H1 (cell line): ENCODE measurements around the gene FSTL4. TPM values are rescaled to one million over a fixed set of nuclear protein-coding genes. Genes with fewer than 3 reads are reported as not detected.

Experiments used
- CTCF ChIA-PET: fragments of 300-600 bp; sonication (Branson Sonifier 250); formaldehyde crosslinking; loops from one replicate; lab custom pipeline; 2021; ENCODE audit not compliant: partially characterized antibody; lab: Charles Lee
- POLR2A ChIA-PET: fragments of 300-600 bp; sonication (Branson Sonifier 250); formaldehyde crosslinking; loops from one replicate; lab custom pipeline; 2021; ENCODE audit warnings: inconsistent platforms; ENCODE audit not compliant: partially characterized antibody; lab: Charles Lee
- DNase-seq, 2 experiments: peaks; one replicate each; pipeline versions ENCODE4 v3.0.0 to v3.0.0-alpha.2; 2010 to 2022; ENCODE audit warnings: low spot score in 2 of 2, low read depth in 1 of 2, mixed read lengths in 1 of 2
- FAIRE-seq: peaks from 2 replicates; lab custom pipeline; 2011; peaks lifted over from hg19 to GRCh38; lab: Jason Lieb, UNC
- H2AFZ ChIP-seq: 2 replicates; pipeline ENCODE4 v1.8.1; 2012; ENCODE audit warnings: low read length, inconsistent platforms
- H2AK5ac ChIP-seq: 2 replicates; pipeline ENCODE4 v1.6.1; 2013; ENCODE audit warnings: low read depth, low read length
- H2BK120ac ChIP-seq: replicated peaks from 2 replicates; pipeline ENCODE3; 2013; ENCODE audit warnings: low read depth, low read length, inconsistent platforms
- H2BK12ac ChIP-seq: 2 replicates; pipeline ENCODE4 v1.6.1; 2013; ENCODE audit warnings: low read depth, low read length
- H2BK15ac ChIP-seq: 2 replicates; pipeline ENCODE4 v1.6.1; 2013; ENCODE audit warnings: low read length
- H2BK20ac ChIP-seq: 2 replicates; pipeline ENCODE4 v1.6.1; 2013; ENCODE audit warnings: low read length
- H2BK5ac ChIP-seq: 2 replicates; pipeline ENCODE4 v1.6.1; 2013; ENCODE audit warnings: low read depth, low read length
- H3K14ac ChIP-seq: 2 replicates; pipeline ENCODE4 v1.6.1; 2013; ENCODE audit warnings: inconsistent platforms; ENCODE audit not compliant: insufficient read length
- H3K18ac ChIP-seq: 2 replicates; pipeline ENCODE4 v1.6.1; 2013; ENCODE audit warnings: low read length; ENCODE audit errors: extremely low read depth
- H3K23ac ChIP-seq: 2 replicates; pipeline ENCODE4 v1.6.1; 2013; ENCODE audit warnings: inconsistent platforms; ENCODE audit not compliant: insufficient read length
- H3K23me2 ChIP-seq: 2 replicates; pipeline ENCODE4 v1.6.1; 2013; ENCODE audit warnings: low read depth, low read length
- H3K27ac ChIP-seq: 2 replicates; pipeline ENCODE4 v1.6.1; 2011; ENCODE audit warnings: low read depth, low read length, inconsistent platforms
- H3K27me3 ChIP-seq, 4 experiments: replicated peaks in 1 of 4; 1 replicate in 1 of 4; 2 replicates in 3 of 4; pipeline versions ENCODE4 v1.6.1 to v1.8.1; 2011 to 2013; ENCODE audit warnings: low read length in 3 of 4, mild to moderate bottlenecking in 3 of 4, inconsistent platforms in 2 of 4, mixed read lengths in 2 of 4, moderate library complexity in 1 of 4; ENCODE audit not compliant: control insufficient read depth in 3 of 4, insufficient read depth in 3 of 4; ENCODE audit errors: extremely low read depth in 1 of 4
- H3K36me3 ChIP-seq, 4 experiments: 2 replicates each; pipeline versions ENCODE4 v1.6.1 to v1.8.1; 2011 to 2013; ENCODE audit warnings: mild to moderate bottlenecking in 4 of 4, low read length in 3 of 4, moderate library complexity in 2 of 4, control low read depth in 1 of 4, inconsistent platforms in 1 of 4; ENCODE audit not compliant: insufficient read depth in 4 of 4, control insufficient read depth in 2 of 4
- H3K4ac ChIP-seq: replicated peaks from 2 replicates; pipeline ENCODE3; 2013; ENCODE audit warnings: low read length, low read depth, mixed read lengths, inconsistent platforms; ENCODE audit not compliant: insufficient read length
- H3K4me1 ChIP-seq, 4 experiments: replicated peaks in 1 of 4; 1 replicate in 1 of 4; 2 replicates in 3 of 4; pipeline versions ENCODE4 v1.6.1 to v1.8.1; 2011 to 2013; ENCODE audit warnings: low read length in 3 of 4, inconsistent platforms in 2 of 4, mixed read lengths in 1 of 4; ENCODE audit not compliant: insufficient read depth in 4 of 4, control insufficient read depth in 3 of 4
- H3K4me2 ChIP-seq, 2 experiments: 2 replicates each; pipeline versions ENCODE4 v1.6.1 to v1.8.1; 2011 to 2013; ENCODE audit warnings: low read depth in 2 of 2, low read length in 2 of 2, control low read depth in 1 of 2, inconsistent platforms in 1 of 2, mild to moderate bottlenecking in 1 of 2; ENCODE audit not compliant: insufficient read depth in 1 of 2
- H3K4me3 ChIP-seq, 4 experiments: fragments of 200-600, 300-600 bp in 1 of 4; sonication (generic), shearing (Covaris generic), sonication (Bioruptor Twin) in 1 of 4; 2 replicates each; pipeline versions ENCODE4 v1.5.1 to v1.8.1; 2011 to 2016; ENCODE audit warnings: low read length in 4 of 4, low read depth in 3 of 4, control low read depth in 2 of 4, inconsistent platforms in 2 of 4, mild to moderate bottlenecking in 2 of 4, mixed read lengths in 1 of 4, moderate library complexity in 1 of 4; ENCODE audit not compliant: insufficient read depth in 2 of 4; ENCODE audit errors: extremely low read depth in 1 of 4
- H3K56ac ChIP-seq: replicated peaks from 2 replicates; pipeline ENCODE3; 2013; ENCODE audit warnings: low read depth, mild to moderate bottlenecking, mixed read lengths, low read length, inconsistent platforms; ENCODE audit not compliant: insufficient read length
- H3K79me1 ChIP-seq: 2 replicates; pipeline ENCODE4 v1.6.1; 2013; ENCODE audit warnings: low read depth, low read length, control low read depth
- H3K79me2 ChIP-seq, 2 experiments: 2 replicates each; pipeline versions ENCODE4 v1.6.1 to v1.8.1; 2012 to 2013; ENCODE audit warnings: low read length in 2 of 2, mild to moderate bottlenecking in 2 of 2, inconsistent platforms in 1 of 2; ENCODE audit not compliant: insufficient read depth in 2 of 2, control insufficient read depth in 1 of 2
- H3K9ac ChIP-seq, 4 experiments: replicated peaks in 1 of 4; 1 replicate in 1 of 4; 2 replicates in 3 of 4; pipeline versions ENCODE4 v1.6.1 to v1.8.1; 2011 to 2013; ENCODE audit warnings: low read depth in 3 of 4, low read length in 3 of 4, control low read depth in 2 of 4, mild to moderate bottlenecking in 2 of 4, moderate library complexity in 2 of 4, inconsistent platforms in 1 of 4; ENCODE audit errors: extremely low read depth in 1 of 4
- H3K9me3 ChIP-seq, 2 experiments: 2 replicates each; pipeline versions ENCODE4 v1.6.1 to v1.8.1; 2012 to 2013; ENCODE audit warnings: mild to moderate bottlenecking in 2 of 2, moderate library complexity in 2 of 2, control low read depth in 1 of 2, inconsistent platforms in 1 of 2, low read depth in 1 of 2, low read length in 1 of 2, mixed read lengths in 1 of 2; ENCODE audit not compliant: insufficient read depth in 2 of 2
- H4K20me1 ChIP-seq, 2 experiments: replicated peaks in 1 of 2; 2 replicates each; pipeline versions ENCODE3 to v1.8.1; 2011 to 2013; ENCODE audit warnings: inconsistent platforms in 2 of 2, low read length in 2 of 2, mild to moderate bottlenecking in 1 of 2; ENCODE audit not compliant: insufficient read depth in 2 of 2, control insufficient read depth in 1 of 2
- H4K5ac ChIP-seq: 2 replicates; pipeline ENCODE4 v1.6.1; 2013; ENCODE audit warnings: low read length, low read depth, mixed read lengths, inconsistent platforms; ENCODE audit not compliant: insufficient read length
- H4K8ac ChIP-seq: 2 replicates; pipeline ENCODE4 v1.8.0; 2013; ENCODE audit warnings: mild to moderate bottlenecking, moderate library complexity, low read length, inconsistent platforms; ENCODE audit not compliant: insufficient read depth; ENCODE audit errors: extremely low read depth
- H4K91ac ChIP-seq: replicated peaks from 2 replicates; pipeline ENCODE3; 2013; ENCODE audit warnings: low read length, mixed read lengths, inconsistent platforms; ENCODE audit not compliant: insufficient read length
- BRCA1 ChIP-seq: IDR thresholded peaks from 2 replicates; pipeline ENCODE4 v1.6.1; 2012; ENCODE audit warnings: low read depth, low read length, improper control_type of control experiment
- CREB1 ChIP-seq: IDR thresholded peaks from 2 replicates; pipeline ENCODE4 v1.6.1; 2012; ENCODE audit warnings: inconsistent platforms
- CTCF ChIP-seq, 3 experiments: IDR thresholded peaks; 1 replicate in 2 of 3; 2 replicates in 1 of 3; pipeline versions ENCODE4 v1.5.1 to v1.6.1; 2011; ENCODE audit warnings: low read length in 3 of 3, mild to moderate bottlenecking in 3 of 3, inconsistent platforms in 2 of 3, low read depth in 1 of 3, moderate library complexity in 1 of 3; ENCODE audit not compliant: insufficient read depth in 1 of 3; ENCODE audit errors: control extremely low read depth in 1 of 3
- GABPA ChIP-seq: IDR thresholded peaks from 2 replicates; pipeline ENCODE4 v1.6.1; 2011; ENCODE audit warnings: mild to moderate bottlenecking, low read length, moderate library complexity, borderline replicate concordance; ENCODE audit not compliant: insufficient read depth
- JUND ChIP-seq: IDR thresholded peaks from 2 replicates; pipeline ENCODE4 v1.6.1; 2011; ENCODE audit warnings: mild to moderate bottlenecking, improper control_type of control experiment, low read length
- POLR2AphosphoS5 ChIP-seq: IDR thresholded peaks from 2 replicates; pipeline ENCODE4 v1.6.1; 2011; ENCODE audit warnings: low read depth, low read length
- RAD21 ChIP-seq, 2 experiments: IDR thresholded peaks in 1 of 2; conservative IDR thresholded peaks in 1 of 2; 2 replicates each; pipeline ENCODE4 v1.6.1; 2011; ENCODE audit warnings: low read depth in 2 of 2, low read length in 2 of 2, improper control_type of control experiment in 1 of 2, inconsistent platforms in 1 of 2, mild to moderate bottlenecking in 1 of 2, moderate library complexity in 1 of 2
- RXRA ChIP-seq: IDR thresholded peaks from 2 replicates; pipeline ENCODE4 v1.6.1; 2011; ENCODE audit warnings: low read depth, mild to moderate bottlenecking, low read length, moderate library complexity; ENCODE audit not compliant: insufficient read depth
- SAP30 ChIP-seq: fragments of 300-600 bp; sonication (generic); IDR thresholded peaks from 2 replicates; pipeline ENCODE4 v1.7.1; 2012; ENCODE audit warnings: low read length, moderate library complexity, mild to moderate bottlenecking, inconsistent platforms; ENCODE audit not compliant: insufficient read depth, insufficient replicate concordance
- SIRT6 ChIP-seq: IDR thresholded peaks from one replicate; pipeline ENCODE4 v1.7.1; 2012; ENCODE audit warnings: low read length, inconsistent platforms
- SIX5 ChIP-seq: IDR thresholded peaks from 2 replicates; pipeline ENCODE4 v1.6.1; 2011; ENCODE audit warnings: mild to moderate bottlenecking, low read depth, low read length
- YY1 ChIP-seq: IDR thresholded peaks from 2 replicates; pipeline ENCODE4 v1.6.1; 2011; ENCODE audit warnings: low read depth, mild to moderate bottlenecking, low read length
- WGBS, 2 experiments: shearing (Covaris generic) in 1 of 2; methylation state at CpG; one replicate each; pipeline versions ENCODE4 v1.1.6 to v1.1.7; 2013 to 2015; ENCODE audit warnings: low lambda C conversion rate in 2 of 2, mixed read lengths in 2 of 2, inconsistent platforms in 1 of 2, low coverage in 1 of 2, missing lambda C conversion rate in 1 of 2; ENCODE audit not compliant: insufficient replicate concordance in 2 of 2, insufficient coverage in 1 of 2, insufficient read length in 1 of 2; ENCODE audit errors: extremely low coverage in 1 of 2, missing lambda C conversion rate in 1 of 2; 5-methylcytosine and 5-hydroxymethylcytosine counted together
- polyA plus RNA-seq, 7 experiments: library from polyadenylated mRNA; depleted of rRNA in 3 of 7; stranded (reverse) in 5 of 7; unstranded in 2 of 7; fragments of >200 nt in 5 of 7; fragments of 200-250 nt in 2 of 7; gene quantifications; 1 replicate in 5 of 7; 2 replicates in 1 of 7; 4 replicates in 1 of 7; pipeline versions ENCODE4 v1.2.1 to v1.2.3, GENCODE V29; 2011 to 2013; ENCODE audit warnings: missing spikeins in 2 of 7, mixed read lengths in 2 of 7
- total RNA-seq: library from RNA; stranded (reverse); fragmentation: NEBNext Ultra II Directional; extraction: Animal tissue kit (Norgen Biotek cat#: 25700); gene quantifications from 2 replicates; pipeline ENCODE4 v1.2.1, GENCODE V29; 2021

The FSTL4 gene
- total and polyA plus RNA-seq, 2 of the 8 experiments (the other 6 are each of a cell fraction or from before 2014, with no cell fraction given) = 3.1 to 4.1 TPM

DNA sequence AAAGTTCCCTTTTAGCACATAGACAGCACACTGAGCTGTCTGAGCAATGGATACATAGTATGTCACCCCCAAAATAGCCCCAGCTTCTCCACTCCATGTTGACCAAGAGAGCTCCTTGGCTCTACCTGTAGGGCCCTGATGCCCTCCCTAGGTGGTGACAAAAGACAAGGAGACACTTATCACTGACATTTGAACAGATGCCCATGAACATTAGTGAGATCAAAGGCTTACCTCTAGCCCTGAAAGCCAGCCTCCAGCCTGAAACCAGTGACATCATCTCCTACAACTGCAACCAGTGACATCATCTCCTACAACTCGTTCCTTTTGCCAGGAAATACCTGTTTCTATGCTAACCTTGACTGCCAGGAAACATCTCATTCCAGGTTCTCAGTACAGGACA is 122.7 kb downstream of the FSTL4 start:
- H2BK20ac ChIP-seq = no peak overlapping the region
- no peak overlapping the region for H3K27ac ChIP-seq
- H3K4me2 ChIP-seq = no peak overlapping the region
- H2BK15ac ChIP-seq = no peak overlapping the region
- no peak overlapping the region for H3K23ac ChIP-seq
- H2BK12ac ChIP-seq = no peak overlapping the region
- no peak for DNase-seq
- no peak overlapping the region for H3K18ac ChIP-seq
- no peak overlapping the region for H2AK5ac ChIP-seq
- H3K36me3 ChIP-seq = no peaks in the 10 kb centered on the region
- no peak overlapping the region for H3K9ac ChIP-seq
- no peak overlapping the region for H3K56ac ChIP-seq
- ChIA-PET CTCF (interaction anchor here (0.7 to 1.0 kb wide), 5 partner anchors 13 to 380 kb away, joined by 3 to 5 read pairs (median 3); no protein-coding TSS in a partner anchor), POLR2A (no interaction called here)
- no peak overlapping the region for H2BK120ac ChIP-seq
- H3K14ac ChIP-seq = no peak overlapping the region
- no peaks in the 10 kb centered on the region for H3K23me2 ChIP-seq
- no peak overlapping the region for H4K5ac ChIP-seq
- no peak overlapping the region for H3K4ac ChIP-seq
- H4K8ac ChIP-seq = no peak overlapping the region
- no peak overlapping the region for H2AFZ ChIP-seq
- H3K9me3 ChIP-seq = no peaks in the 10 kb centered on the region
- H3K4me1 ChIP-seq = peaks cover 0 to 4% (median 3%) of the 10 kb centered on the region in 4 experiments; a peak in 3 of 7 replicates
- no peaks in the 10 kb centered on the region for H4K20me1 ChIP-seq
- WGBS, 2 experiments = 79% methylated on average over 1 of the region's 1 CpG; no CpG with 5 or more reads in 1 of the 2 experiments
- no peaks in the 10 kb centered on the region; a peak in 1 of 7 replicates for H3K27me3 ChIP-seq
- H3K79me2 ChIP-seq = no peaks in the 10 kb centered on the region
- H2BK5ac ChIP-seq = no peak overlapping the region
- FAIRE-seq = no peak
- no peak overlapping the region for H3K4me3 ChIP-seq
- no peaks in the 10 kb centered on the region for H3K79me1 ChIP-seq
- H4K91ac ChIP-seq = no peak overlapping the region
- TF ChIP-seq RXRA (no peak), SIX5 (no peak), CREB1 (no peak), SIRT6 (no peak), RAD21 (IDR thresholded peaks at IDR 0.05 in 1 of 2, conservative IDR thresholded peaks at IDR 0.05 in 1 of 2; ENCODE audit: low read depth in 2 of 2, low read length in 2 of 2) (peak; percentile 43 to 54; a peak in 3 of 4 replicates), BRCA1 (no peak), CTCF (IDR thresholded peaks at IDR 0.05; ENCODE audit: control extremely low read depth in 1 of 3, insufficient read depth in 1 of 3, low read depth in 1 of 3, low read length in 3 of 3) (peak in 1 of 3 experiments; percentile 14; a peak in 1 of 4 replicates), JUND (no peak), SAP30 (no peak), POLR2AphosphoS5 (no peak), YY1 (no peak), GABPA (no peak)
